Measurements from ENCODE around the gene ELMO2. TPM values are rescaled to one million over a fixed set of nuclear protein-coding genes. Genes with fewer than 3 reads are reported as not detected.

ELMO2 gene
- total RNA-seq, 4 donors from 2014 or later = 13.5 to 30.0 (median 22.1) TPM

DNA sequence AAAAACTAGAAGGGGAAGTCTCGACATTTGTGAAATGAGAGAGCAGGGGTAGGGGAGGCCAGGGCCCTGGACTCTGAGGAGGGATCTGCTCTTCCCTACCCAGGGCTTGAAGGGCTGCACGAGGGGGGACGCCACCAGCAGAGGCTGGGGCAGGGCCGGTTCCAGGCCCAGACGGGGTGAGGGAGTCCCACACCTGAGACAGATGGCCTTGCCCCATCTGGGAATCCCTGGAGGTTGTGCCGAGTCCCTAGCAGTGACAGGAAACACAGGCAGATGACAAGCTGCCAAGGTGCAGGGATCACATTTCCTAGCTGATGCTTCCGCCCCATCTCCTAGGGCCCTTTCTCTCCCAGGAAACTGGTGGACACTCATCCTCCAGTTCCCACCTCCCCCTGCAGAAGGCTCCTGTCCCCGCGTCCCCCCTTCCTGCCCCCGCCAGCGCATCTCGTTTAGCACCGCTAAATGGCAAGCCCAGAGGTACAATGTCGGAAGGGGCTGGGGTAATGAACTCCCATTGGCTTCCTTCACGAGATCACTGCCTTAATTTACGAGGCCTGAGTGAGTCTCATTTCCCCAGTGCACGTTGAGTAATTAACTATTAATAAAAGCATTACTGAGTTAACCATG is 63.0 kb downstream of the ELMO2 start:
- WGBS, 2 donors (ENCODE audit: low coverage in 1 of 2) = 8% methylated on average over 17 of the region's 17 CpGs; no CpG with 5 or more reads in 1 of the 2 donors
- intact Hi-C loops (cut with DNase I; ENCODE audit: low total_unique reads) = loop anchor here (10.0 kb wide), 1 partner anchor 209 kb away; no protein-coding TSS in a partner anchor
- Histone ChIP-seq H3K4me3 (no peak overlapping the region), H3K27me3 (peaks cover 46% of the 10 kb centered on the region), H3K4me1 (peaks cover 0 to 4% (median 2%) of the 10 kb centered on the region in 4 donors), H3K9me3 (no peaks in the 10 kb centered on the region), H3K27ac (no peak overlapping the region), H3K36me3 (no peaks in the 10 kb centered on the region)
- no peak for DNase-seq
- in situ Hi-C loops (cut with MboI; ENCODE audit: low pct_ligation_motif_present in 1 of 4, low pct_unique_long_range_greater_than_20kb in 1 of 4, low sequenced_read_pairs in 3 of 4) = no loop called here
- TF ChIP-seq POLR2AphosphoS5 (IDR thresholded peaks at IDR 0.05) = no peak
- no peak for TF ChIP-seq EP300 (IDR thresholded peaks at IDR 0.05; ENCODE audit: low read depth)
- TF ChIP-seq, protein P1, sequence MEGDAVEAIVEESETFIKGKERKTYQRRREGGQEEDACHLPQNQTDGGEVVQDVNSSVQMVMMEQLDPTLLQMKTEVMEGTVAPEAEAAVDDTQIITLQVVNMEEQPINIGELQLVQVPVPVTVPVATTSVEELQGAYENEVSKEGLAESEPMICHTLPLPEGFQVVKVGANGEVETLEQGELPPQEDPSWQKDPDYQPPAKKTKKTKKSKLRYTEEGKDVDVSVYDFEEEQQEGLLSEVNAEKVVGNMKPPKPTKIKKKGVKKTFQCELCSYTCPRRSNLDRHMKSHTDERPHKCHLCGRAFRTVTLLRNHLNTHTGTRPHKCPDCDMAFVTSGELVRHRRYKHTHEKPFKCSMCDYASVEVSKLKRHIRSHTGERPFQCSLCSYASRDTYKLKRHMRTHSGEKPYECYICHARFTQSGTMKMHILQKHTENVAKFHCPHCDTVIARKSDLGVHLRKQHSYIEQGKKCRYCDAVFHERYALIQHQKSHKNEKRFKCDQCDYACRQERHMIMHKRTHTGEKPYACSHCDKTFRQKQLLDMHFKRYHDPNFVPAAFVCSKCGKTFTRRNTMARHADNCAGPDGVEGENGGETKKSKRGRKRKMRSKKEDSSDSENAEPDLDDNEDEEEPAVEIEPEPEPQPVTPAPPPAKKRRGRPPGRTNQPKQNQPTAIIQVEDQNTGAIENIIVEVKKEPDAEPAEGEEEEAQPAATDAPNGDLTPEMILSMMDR (IDR thresholded peaks at IDR 0.05) = no peak
- TF ChIP-seq POLR2A (IDR thresholded peaks at IDR 0.05) = no peak

DNA sequence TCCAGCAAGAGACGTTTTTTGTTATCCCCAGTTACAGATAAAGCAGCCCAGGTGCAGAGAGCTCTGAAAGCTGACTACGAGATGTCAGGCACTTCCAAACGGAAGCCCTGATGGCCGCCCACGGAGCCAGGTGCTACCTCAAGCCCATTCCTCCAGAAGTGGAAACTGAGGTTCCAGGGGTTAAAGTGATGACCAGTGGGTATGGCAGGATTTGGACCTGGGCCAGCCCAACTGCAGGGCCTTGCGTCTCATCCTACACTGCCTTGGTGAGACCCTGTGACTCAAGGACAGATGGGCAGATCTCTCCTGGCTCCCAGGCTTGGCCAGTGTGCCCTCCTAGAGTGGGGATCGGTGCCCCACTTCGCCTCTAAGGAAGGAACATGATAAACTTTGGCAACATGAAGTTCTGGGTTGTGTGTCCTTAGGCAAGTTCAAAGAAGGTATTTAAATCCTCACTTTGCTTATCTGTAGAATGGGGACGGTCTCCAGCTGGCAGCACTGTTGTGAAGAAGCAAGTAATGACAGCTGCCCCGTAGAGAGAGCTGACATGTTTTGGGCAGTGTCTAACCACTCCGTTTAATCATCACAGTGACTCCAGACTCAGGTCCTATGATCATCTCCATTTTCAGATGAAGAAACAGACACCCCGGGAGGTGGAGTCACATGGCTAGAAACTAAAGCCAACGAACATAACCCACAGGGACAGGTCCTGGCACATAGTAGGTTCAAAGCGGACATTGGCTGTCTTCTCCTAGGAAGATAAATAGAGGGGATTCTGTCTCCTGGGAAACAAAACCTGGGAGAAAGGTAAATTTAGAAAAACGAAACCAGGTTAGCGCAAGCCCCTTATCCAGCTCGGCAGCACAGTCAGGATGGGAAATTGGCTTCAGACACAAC is 63.7 kb downstream of the ELMO2 start:
- TF ChIP-seq POLR2AphosphoS5 (IDR thresholded peaks at IDR 0.05) = no peak
- TF ChIP-seq POLR2A (IDR thresholded peaks at IDR 0.05) = no peak
- no peak for TF ChIP-seq EP300 (IDR thresholded peaks at IDR 0.05; ENCODE audit: low read depth)
- TF ChIP-seq, protein P1 (IDR thresholded peaks at IDR 0.05) = no peak
- Histone ChIP-seq H3K27me3 (peaks cover 52% of the 10 kb centered on the region), H3K27ac (no peak overlapping the region), H3K4me1 (peaks cover 0 to 3% (median 1%) of the 10 kb centered on the region in 4 donors), H3K36me3 (no peaks in the 10 kb centered on the region), H3K4me3 (no peak overlapping the region), H3K9me3 (no peaks in the 10 kb centered on the region)
- in situ Hi-C loops (cut with MboI; ENCODE audit: low pct_ligation_motif_present in 1 of 4, low pct_unique_long_range_greater_than_20kb in 1 of 4, low sequenced_read_pairs in 3 of 4) (no loop called here), intact Hi-C loops (cut with DNase I; ENCODE audit: low total_unique reads) (loop anchor here (10.0 kb wide), 1 partner anchor 208 kb away; no protein-coding TSS in a partner anchor)
- DNase-seq = no peak
- 40 to 50% methylated on average over 2 to 17 of the region's 17 CpGs for WGBS, 2 donors (ENCODE audit: low coverage in 1 of 2)

DNA sequence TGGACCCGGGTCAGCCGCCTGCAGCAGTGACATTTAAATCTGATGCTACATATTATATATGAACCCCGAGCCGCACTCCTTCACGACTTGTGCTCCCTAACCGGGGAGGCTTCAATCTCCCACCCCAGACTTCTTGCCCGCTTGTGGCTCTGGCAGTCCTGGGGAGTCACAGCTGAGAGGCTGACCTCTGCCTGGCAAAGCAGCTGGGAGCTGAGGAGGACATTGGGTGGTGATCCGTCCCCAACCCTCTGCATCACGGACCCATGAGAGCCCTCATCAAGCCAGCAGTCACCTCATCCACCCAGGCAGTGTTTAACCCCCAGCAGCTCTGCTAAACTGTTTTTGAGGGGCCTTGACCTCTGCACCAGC is 64.4 kb downstream of the ELMO2 start:
- DNase-seq = no peak
- H3K27me3 ChIP-seq = peaks cover 59% of the 10 kb centered on the region
- TF ChIP-seq, protein P1 (IDR thresholded peaks at IDR 0.05) = no peak
- TF ChIP-seq EP300 (IDR thresholded peaks at IDR 0.05; ENCODE audit: low read depth) (no peak), POLR2AphosphoS5 (IDR thresholded peaks at IDR 0.05) (no peak), POLR2A (IDR thresholded peaks at IDR 0.05) (no peak)
- peaks cover 0 to 3% (median 1%) of the 10 kb centered on the region in 4 donors for H3K4me1 ChIP-seq
- no peaks in the 10 kb centered on the region for H3K9me3 ChIP-seq
- WGBS, 2 donors (ENCODE audit: low coverage in 1 of 2) = 40 to 60% methylated on average over 1 to 9 of the region's 9 CpGs
- intact Hi-C loops (cut with DNase I; ENCODE audit: low total_unique reads) = loop anchor here (10.0 kb wide), 1 partner anchor 207 kb away; no protein-coding TSS in a partner anchor
- in situ Hi-C loops (cut with MboI; ENCODE audit: low pct_ligation_motif_present in 1 of 4, low pct_unique_long_range_greater_than_20kb in 1 of 4, low sequenced_read_pairs in 3 of 4) = no loop called here
- H3K36me3 ChIP-seq = no peaks in the 10 kb centered on the region
- H3K27ac ChIP-seq = no peak overlapping the region
- H3K4me3 ChIP-seq = no peak overlapping the region

All from transverse colon (tissue), 4 donors.